ENCODE data around the gene CTTN.

CTTN gene

GRCh38 chr11:70397983-70398833 lies at the start of gene CTTN:
CTTN (plus strand) TSS chr11:70398529; CDS start chr11:70407298, 8,769 bp downstream.
- DNase-seq, result no peak

- no peak for DNase-seq
Measured at GRCh38 chr11:70348608-70349007, 49.7 kb upstream of the CTTN start.

GRCh38 chr11:70351646-70352045 lies 46.7 kb upstream of the CTTN start:
- DNase-seq, result no peak

DNA sequence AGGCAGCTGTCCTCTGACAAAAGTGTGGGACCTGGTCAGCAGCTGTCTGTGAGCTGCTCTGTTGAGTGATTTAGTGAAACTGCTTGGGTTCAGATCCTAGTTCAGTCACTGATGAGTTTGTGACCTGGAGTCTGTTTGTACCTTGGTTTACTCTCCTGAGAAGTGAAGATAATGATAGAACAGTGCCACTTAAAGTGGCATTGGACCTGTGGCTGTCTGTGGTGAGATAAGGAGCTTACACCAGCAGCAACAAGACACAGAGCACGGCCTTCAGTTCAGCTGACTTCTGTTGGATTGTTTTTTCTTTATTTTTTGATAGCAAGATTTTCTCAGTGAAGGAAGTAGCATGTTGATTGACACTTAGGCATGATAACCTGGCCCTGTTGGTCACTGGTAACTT lies 46.2 kb upstream of the CTTN start:
- no peak for DNase-seq

GRCh38 chr11:70352601-70353000 lies 45.7 kb upstream of the CTTN start:
- DNase-seq, result no peak

GRCh38 chr11:70353329-70353728 lies 45.0 kb upstream of the CTTN start:
- DNase-seq, result no peak

DNA sequence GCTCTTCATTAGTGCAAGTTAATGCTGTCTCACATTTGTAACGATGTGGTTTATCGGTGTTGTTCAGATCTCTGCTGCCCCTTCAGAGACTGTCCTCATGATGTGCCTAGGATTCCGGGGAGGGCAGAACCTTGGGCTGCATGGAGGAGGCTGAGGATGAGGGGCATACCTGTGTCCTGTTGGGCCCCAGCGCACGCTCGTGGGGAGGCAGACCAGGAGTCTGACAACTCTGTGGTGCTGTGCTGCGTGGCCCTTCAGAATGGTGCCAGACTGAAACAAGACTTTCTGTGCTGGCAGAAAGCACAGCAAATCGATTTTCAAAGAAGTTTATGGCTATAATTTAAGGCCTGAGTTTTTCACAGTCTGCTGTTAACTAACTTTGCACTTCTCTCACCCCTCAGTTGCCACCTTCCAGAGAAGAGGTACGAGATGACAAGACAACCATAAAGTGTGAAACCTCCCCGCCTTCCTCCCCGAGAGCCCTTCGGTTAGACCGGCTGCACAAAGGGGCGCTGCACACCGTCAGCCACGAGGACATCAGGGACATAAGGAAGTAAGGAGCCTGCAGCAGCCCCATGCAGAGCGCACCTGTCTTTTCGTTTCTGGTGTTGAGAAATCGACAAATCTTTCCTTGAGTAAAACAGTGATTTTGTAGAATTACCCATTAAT lies 44.3 kb upstream of the CTTN start:
- DNase-seq, result no peak

- DNase-seq, result no peak
Measured at GRCh38 chr11:70354629-70355028, 43.7 kb upstream of the CTTN start.

DNA sequence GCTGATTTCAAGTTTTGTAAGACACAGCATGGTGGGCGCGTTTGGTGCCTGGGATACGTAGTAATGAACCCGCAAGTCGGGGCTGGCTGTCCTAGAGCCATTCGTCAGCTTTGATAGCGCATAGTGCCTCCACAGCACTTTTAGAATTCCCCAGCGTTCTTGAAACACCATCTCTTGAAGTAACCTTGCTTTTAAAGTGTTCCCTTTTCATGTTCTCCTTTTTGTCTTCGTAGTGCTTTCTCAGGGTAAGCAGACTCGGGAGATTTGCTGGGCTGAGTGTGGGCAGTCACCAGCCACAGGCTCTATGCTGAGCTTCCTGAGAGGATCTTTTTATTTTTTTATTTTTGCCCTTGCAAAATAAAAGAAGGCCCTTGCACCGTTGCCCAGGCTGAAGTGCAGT lies 39.6 kb upstream of the CTTN start:
- no peak for DNase-seq

DNA sequence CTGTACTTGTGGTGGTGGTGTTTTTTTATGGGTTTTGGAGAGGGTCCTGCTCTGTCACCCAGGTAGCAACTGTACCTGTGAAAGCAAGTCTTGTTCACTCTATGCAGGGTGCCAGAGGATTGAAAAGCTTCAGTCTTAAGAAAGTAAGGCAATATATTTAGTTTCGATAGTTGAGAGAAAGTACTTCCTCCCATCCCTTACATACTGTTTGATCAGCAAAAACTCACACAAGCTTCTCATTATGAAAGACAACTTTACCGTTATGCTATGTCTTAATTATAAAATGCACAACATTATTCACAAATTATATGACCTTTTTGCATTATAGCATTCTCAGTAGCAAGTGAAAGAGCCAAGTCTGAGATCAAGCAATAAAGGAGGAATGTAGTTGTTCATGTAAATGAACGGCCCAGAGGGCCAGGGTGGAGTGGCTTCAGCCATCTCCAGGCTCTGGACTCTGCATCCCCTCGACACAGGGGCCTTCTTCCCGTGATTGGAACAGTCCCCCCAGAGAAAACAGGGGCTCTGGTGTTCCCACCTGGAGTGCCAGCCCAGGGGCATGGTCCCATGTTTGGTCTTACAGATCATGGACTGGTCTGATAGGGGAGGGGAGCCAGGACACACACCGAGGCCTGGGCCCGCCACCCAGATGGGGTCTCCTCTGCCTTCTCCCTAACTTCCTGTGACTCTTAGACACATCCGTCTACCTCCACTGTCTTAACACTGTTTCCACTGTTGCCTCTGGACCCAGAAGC lies 38.7 kb upstream of the CTTN start:
- DNase-seq, result no peak

DNA sequence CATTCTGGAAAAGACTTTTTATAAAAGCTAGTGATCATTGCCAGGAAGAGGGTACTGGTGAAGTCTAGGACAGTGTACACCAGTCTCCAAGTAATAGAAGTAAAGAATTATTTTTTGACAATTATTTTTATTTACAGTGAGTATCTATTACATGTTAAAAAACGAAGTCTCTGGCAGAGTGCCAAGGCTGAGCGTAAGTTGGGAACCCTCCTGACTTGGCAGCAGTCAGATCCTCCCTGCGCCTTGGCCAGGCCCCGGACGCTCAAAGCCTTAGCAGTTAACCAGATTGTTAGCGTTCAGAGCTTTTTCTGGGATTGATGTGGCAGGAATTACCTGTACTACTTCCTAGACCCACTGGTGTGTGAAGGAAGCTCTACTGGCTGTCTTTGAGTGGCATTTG lies 38.1 kb upstream of the CTTN start:
- no peak for DNase-seq

DNA sequence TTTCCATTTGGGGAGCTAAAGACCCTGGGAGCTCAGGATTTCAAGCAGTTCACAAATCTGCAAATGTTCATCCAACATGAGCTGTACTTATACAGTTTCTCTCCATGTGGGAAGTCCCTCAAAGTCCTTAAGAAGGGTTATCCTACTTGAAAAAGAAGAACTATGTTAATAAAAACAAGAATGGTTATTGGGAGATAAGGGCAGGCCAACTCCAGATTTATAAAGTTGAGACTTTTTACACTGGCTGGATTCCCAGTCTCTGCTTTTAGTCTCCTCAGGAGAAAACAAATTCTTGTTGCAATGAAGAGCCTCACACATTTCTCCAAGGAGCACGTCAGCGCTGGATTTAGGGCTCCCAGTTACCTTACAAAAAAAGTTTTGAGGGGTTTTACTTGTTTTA lies 34.2 kb upstream of the CTTN start:
- DNase-seq, result no peak

DNA sequence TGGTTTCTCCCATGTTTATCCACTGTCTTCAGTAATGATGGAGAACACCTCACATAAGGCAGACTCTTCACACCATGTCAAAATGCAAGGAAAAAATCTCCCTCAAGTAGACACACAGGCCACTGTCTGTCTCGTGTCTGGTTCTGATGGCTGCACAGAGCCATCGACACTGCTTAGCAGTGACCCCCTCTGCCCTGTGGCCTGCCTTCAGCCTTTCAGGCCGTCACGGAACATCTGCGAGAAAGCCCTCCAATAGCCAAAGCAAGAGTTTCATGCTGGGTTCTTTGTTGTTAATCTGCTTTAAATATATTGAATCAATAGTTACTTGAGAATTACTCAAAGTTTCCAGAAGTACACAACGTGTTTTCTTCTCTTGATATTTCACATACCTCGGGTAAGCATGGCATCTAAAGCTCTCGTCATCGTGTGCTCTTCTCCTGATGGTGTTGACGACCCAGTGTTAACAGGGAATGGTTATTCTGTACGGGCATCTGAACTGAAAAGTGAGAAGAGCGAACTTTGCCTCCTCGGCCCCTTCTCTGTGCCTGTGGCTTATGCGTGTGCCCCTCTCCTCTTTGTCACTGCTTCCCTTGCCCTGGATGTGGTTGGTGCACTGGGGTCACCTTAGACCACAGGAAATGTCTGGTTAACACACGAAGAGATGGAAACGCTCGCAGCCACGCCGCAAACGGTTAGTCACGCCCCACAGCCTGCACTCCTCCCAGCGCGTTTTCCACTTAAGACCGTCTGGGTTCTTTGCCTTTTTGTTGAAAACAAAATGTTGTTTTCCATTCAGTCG lies 33.4 kb upstream of the CTTN start:
- DNase-seq, result no peak

- DNase-seq, result no peak
Measured at GRCh38 chr11:70365544-70365927, 32.8 kb upstream of the CTTN start.

DNA sequence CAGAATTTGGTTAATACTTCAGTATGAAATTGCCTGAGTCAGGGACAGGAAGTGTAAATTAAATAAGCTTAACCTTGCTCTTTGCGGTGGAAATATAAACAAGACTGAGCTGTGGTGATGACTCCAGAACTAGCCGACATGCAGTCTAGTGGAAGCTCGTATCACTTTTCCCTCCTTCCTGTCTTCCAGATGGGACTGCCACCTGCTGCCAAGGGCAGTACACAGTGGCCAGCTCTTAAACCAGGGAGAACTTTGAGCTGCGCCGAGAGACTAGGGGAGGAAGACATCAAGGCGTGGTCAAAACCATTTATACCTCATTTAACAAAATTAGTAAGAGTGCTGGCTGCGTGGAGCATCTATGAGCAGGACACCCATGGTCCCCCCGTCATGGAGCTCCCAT lies 31.3 kb upstream of the CTTN start:
- no peak for DNase-seq

- no peak for DNase-seq
Measured at GRCh38 chr11:70368961-70369360, 29.4 kb upstream of the CTTN start.

DNA sequence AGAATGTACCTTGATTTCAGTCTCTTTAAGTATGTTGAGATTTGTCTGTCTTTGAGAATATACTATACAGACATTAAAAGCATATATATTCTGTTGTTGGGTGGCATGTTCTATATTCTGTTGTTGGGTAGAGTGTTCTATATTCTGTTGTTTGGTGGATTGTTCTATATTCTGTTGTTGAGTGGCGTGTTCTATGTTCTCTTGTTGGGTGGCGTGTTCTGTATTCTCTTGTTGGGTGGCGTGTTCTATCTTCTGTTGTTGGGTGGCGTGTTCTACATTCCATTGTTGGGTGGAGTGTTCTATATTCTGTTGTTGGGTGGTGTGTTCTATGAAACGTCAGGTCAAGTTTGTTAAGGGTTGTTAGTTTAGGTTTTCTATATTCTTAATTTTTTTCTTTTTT lies 27.1 kb upstream of the CTTN start:
- DNase-seq, result no peak

GRCh38 chr11:70372076-70372475 lies 26.3 kb upstream of the CTTN start:
- DNase-seq, result no peak

GRCh38 chr11:70376621-70377020 lies 21.7 kb upstream of the CTTN start:
- no peak for DNase-seq

DNA sequence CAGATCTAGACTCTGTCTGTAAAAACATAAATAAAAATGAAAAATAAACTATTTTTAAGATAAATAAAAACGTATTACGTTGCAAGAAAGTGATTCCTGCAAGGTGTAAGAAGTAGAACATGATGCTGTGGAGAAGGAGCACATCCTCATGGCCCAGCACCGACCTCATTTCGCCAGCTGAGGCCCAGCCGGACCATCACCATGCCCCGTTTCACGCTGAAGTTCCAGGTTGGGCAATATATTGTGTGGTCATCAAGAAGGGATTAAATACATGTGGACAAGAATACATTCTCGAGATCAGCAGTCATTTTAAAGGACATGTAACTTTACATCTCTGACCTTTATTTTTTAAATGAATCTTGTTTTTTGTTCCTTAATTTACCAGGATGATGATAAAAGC lies 20.7 kb upstream of the CTTN start:
- no peak for DNase-seq

DNA sequence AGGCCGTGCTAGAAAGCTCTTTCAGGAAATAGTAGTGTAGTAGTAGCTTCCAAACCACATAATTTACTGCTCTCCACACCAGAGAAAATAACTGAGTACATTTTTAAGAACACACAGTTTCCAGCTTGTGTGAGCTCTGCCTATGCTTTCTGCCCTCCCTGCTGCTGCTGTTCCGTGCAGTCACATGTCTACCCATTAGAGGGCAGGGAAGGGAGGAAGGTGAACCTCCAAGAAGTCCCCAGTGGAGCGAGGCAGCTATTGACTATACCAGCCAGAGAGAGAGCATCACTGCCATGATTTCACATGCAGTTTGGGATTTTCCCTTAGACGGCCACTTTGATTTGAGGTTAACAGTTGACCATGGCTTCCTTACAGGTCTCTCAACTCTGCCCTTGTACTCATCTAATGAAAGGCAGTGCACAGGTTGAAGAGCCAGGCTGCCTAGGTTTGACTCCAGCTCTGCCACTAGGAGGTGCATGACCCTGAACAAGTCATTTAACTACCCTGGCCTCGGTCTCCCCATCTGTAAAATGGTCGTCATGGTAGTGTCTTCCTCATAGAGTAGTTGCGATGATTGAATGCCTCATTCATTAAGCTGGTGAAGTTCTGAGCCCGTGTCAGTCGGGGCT lies 19.7 kb upstream of the CTTN start:
- no peak for DNase-seq

DNA sequence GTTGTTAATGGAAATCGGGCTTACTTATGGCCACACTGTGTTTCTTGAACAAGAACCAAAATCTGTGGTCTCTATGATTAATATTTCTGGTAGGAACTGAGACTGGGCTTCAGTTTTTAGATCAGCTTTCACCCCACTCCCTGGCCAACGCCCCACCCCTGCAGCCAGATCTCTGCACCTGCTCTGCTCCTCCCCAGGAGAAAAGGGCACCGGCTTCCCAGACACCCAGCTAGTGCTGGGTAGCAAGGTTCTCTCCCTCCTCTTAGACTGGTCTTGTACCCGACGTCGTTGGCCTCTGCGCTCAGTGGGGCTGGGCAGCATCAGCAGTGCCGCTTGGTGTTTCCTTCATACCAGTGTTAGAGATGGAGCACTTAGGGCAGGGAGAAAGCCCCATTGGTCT lies 17.0 kb upstream of the CTTN start:
- DNase-seq, result no peak

Measured in SIG-M5 (cell line).